ENCODE results near the gene HP.

HP gene

GRCh38 chr16:72109300-72109699, 55.0 kb downstream of the HP start:
- no peaks in the 10 kb centered on the region for H4K20me1 ChIP-seq (ENCODE audit: insufficient read depth, low read length, poor library complexity, severe bottlenecking)
- TF ChIP-seq EZH2phosphoT487 (IDR thresholded peaks at IDR 0.05; ENCODE audit: borderline replicate concordance): no peak

GRCh38 chr16:72109966-72110530, 55.7 kb downstream of the HP start:
- Histone ChIP-seq H3K36me3 (ENCODE audit: insufficient read depth, low read length) (peaks cover 78% of the 10 kb centered on the region), H2AFZ (ENCODE audit: low read length) (no peak overlapping the region)
- TF ChIP-seq EZH2phosphoT487 (IDR thresholded peaks at IDR 0.05; ENCODE audit: borderline replicate concordance): no peak
- TF ChIP-seq, protein P1, sequence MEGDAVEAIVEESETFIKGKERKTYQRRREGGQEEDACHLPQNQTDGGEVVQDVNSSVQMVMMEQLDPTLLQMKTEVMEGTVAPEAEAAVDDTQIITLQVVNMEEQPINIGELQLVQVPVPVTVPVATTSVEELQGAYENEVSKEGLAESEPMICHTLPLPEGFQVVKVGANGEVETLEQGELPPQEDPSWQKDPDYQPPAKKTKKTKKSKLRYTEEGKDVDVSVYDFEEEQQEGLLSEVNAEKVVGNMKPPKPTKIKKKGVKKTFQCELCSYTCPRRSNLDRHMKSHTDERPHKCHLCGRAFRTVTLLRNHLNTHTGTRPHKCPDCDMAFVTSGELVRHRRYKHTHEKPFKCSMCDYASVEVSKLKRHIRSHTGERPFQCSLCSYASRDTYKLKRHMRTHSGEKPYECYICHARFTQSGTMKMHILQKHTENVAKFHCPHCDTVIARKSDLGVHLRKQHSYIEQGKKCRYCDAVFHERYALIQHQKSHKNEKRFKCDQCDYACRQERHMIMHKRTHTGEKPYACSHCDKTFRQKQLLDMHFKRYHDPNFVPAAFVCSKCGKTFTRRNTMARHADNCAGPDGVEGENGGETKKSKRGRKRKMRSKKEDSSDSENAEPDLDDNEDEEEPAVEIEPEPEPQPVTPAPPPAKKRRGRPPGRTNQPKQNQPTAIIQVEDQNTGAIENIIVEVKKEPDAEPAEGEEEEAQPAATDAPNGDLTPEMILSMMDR (conservative IDR thresholded peaks at IDR 0.05; ENCODE audit: low read length): no peak

More at GRCh38 chr16:72109300-72109699, 55.0 kb downstream of the HP start:
- Histone ChIP-seq H3K9me2 (replicated peaks; ENCODE audit: low read depth, low read length) (no peaks in the 10 kb centered on the region), H3K4me1 (ENCODE audit: insufficient read depth, low read length, poor library complexity, severe bottlenecking) (no peaks in the 10 kb centered on the region), H3K36me3 (ENCODE audit: insufficient read depth, low read length) (peaks cover 86% of the 10 kb centered on the region), H3K4me2 (ENCODE audit: low read depth, low read length, poor library complexity, severe bottlenecking) (no peak overlapping the region), H3K9me3 (ENCODE audit: insufficient read depth, low read depth, low read length) (no peaks in the 10 kb centered on the region), H2AFZ (ENCODE audit: low read length) (no peak overlapping the region), H3K4me3 (ENCODE audit: low read length, poor library complexity, severe bottlenecking) (no peak overlapping the region), H3F3A (ENCODE audit: low read depth) (no peaks in the 10 kb centered on the region), H3K79me2 (ENCODE audit: insufficient read depth, low read length) (no peaks in the 10 kb centered on the region), H3K9ac (ENCODE audit: low read depth, low read length, poor library complexity, severe bottlenecking) (no peak overlapping the region), H3K27me3 (ENCODE audit: insufficient read depth, low read length, poor library complexity, severe bottlenecking) (no peaks in the 10 kb centered on the region)

More at GRCh38 chr16:72109966-72110530, 55.7 kb downstream of the HP start:
- no peaks in the 10 kb centered on the region for H3K9me2 ChIP-seq (replicated peaks; ENCODE audit: low read depth, low read length)
- no peaks in the 10 kb centered on the region for H3K79me2 ChIP-seq (ENCODE audit: insufficient read depth, low read length)
- no peaks in the 10 kb centered on the region for H3K4me1 ChIP-seq (ENCODE audit: insufficient read depth, low read length, poor library complexity, severe bottlenecking)
- H3F3A ChIP-seq (ENCODE audit: low read depth): no peaks in the 10 kb centered on the region
- H3K9ac ChIP-seq (ENCODE audit: low read depth, low read length, poor library complexity, severe bottlenecking): no peak overlapping the region
- H3K9me3 ChIP-seq (ENCODE audit: insufficient read depth, low read depth, low read length): no peaks in the 10 kb centered on the region
- H3K4me2 ChIP-seq (ENCODE audit: low read depth, low read length, poor library complexity, severe bottlenecking): no peak overlapping the region
- no peaks in the 10 kb centered on the region for H4K20me1 ChIP-seq (ENCODE audit: insufficient read depth, low read length, poor library complexity, severe bottlenecking)
- no peaks in the 10 kb centered on the region for H3K27me3 ChIP-seq (ENCODE audit: insufficient read depth, low read length, poor library complexity, severe bottlenecking)
- no peak overlapping the region for H3K4me3 ChIP-seq (ENCODE audit: low read length, poor library complexity, severe bottlenecking)

All from Loucy (cell line).